ENCODE results near the gene CDH22.

DNA sequence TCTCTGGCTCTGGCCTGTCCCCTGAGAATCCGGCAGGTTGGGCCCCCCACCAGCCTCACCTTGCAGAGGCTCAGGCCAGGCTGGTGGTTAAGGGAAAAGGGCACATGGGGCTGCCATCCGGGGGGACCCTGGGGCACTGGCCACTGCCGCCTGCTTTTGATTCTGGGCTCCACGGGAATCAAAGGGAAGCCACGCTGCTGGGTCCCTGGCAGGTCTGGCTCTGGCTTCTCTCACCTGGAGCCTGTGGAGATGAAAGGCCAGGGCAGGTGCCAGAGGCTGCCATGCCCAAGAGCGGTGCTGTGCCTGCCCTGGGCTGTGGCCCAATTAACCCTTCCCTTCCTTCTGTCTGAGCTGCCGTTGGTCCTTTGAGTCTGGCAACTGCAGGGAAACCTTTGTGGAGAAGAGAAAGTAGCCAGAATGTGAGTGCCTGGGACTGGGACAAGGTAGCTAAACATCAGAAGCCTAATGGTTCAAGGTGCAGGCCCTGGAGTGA lies 9.4 kb upstream of the CDH22 start:
- no peak for TF ChIP-seq POLR2A (IDR thresholded peaks at IDR 0.05)
- no peak for TF ChIP-seq CTCF (IDR thresholded peaks at IDR 0.05)
